GM19468 (cell line): ENCODE measurements around the gene TMX1.
"Not testable (repeated sequence)": the region's sequence is repeated elsewhere in the genome, so short reads cannot be mapped to it uniquely, and the experiment has no call there.

Experiments
- ATAC-seq: cut with Tn5 transposase; IDR thresholded peaks from one replicate; pipeline ENCODE4 v1.9.1; 2021; ENCODE audit warnings: mild to moderate bottlenecking, moderate library complexity, moderate number of reproducible peaks; ENCODE audit not compliant: unreplicated experiment; ENCODE audit errors: extremely low read depth

TMX1 gene, protein sequence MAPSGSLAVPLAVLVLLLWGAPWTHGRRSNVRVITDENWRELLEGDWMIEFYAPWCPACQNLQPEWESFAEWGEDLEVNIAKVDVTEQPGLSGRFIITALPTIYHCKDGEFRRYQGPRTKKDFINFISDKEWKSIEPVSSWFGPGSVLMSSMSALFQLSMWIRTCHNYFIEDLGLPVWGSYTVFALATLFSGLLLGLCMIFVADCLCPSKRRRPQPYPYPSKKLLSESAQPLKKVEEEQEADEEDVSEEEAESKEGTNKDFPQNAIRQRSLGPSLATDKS

DNA sequence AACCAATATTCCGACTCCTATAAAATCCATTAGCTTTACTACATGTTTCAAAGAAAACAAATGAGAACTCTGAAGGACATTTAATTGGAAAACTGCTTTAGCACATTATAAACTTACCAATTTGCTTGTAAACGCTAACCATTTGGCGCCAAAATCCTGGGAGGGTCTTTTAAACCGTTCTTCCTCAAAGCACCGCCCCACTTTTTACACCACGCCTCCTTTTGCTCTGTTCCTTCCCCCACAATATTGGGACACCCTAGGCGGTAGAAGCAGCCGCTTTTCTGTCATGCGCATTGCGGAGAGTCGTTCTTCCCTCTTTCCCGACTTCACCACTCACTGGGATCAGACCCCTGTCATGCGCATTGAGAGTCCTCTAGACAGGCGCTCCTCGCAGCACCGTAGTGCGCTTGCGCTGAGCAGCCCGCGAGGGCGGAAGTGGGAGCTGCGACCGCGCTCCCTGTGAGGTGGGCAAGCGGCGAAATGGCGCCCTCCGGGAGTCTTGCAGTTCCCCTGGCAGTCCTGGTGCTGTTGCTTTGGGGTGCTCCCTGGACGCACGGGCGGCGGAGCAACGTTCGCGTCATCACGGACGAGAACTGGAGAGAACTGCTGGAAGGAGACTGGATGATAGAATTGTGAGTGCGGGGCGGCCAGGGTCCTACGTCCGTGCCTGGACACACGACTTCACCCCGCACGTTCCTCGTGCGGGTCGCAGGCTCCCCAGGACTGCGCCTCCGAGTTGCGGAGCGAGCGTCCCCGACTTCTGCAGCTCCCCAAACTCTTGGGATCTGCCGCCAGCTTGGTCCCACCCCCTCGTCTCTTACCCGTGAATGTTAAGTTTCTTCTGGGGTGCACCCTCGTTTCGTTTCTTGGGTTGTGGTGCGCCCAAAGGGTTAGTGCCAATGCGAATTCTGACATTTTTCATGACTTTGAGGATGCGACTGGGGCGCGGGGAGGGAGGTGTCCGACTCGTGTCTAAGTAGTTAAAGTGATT lies at the start of gene TMX1:
TMX1 (plus strand) TSS at position 435 of the 991 bp plus-strand sequence; CDS start at position 481, 46 bp downstream.
- peak; percentile 94 for ATAC-seq

DNA sequence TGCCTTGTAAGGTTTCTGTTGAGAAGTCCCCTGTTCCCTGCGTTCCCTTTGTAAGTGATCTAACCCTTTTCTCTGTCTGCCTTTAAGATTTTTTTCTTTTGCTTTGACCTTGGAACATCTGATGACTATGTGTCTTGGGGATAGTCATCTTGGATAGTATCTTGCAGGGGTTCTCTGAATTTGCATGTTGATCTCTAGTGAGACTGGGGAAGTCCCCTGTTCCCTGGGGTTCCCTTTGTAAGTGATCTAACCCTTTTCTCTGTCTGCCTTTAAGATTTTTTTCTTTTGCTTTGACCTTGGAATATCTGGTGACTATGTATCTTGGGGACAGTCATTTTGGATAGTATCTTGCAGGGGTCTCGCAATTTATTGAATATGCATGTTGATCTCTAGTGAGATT lies 38.2 kb upstream of the TMX1 start:
- ATAC-seq: no peak

DNA sequence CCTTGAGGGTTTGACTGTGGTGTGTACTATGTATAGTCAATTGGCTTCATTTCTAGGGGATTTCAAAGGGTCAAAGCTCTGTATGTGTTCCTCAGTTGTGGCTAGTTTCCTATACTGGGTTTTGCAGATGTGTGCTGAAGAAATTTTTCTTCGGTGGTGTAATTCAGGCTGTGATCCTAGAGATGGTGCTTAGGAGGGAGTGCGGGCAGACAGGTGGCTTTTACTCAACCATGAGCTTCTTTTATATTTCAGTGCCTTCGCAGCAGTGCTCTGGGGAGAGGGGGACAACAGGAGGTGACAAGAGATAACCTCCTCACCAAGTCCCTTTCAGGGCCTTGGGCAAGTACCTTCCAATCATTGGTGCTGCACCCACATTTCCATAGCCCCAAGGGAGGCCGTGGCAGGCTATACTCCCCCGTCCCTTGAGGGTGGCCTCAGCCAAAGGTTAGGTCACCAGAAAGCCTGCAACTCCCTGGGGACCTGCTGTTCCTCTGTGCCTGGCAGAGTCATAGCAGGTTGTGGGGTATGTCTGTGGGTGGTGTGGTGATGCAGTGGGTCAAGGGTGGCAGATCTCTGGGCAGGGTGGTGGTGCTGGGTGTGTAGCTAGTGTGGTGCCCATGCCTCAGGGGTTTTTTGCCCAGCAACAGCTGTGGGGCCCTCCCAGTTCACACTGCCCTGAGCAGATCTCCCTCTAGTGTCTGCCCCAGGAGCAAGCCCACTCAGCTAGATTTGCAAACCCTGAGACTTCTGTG lies 37.0 kb upstream of the TMX1 start:
- peak; percentile 40 for ATAC-seq

DNA sequence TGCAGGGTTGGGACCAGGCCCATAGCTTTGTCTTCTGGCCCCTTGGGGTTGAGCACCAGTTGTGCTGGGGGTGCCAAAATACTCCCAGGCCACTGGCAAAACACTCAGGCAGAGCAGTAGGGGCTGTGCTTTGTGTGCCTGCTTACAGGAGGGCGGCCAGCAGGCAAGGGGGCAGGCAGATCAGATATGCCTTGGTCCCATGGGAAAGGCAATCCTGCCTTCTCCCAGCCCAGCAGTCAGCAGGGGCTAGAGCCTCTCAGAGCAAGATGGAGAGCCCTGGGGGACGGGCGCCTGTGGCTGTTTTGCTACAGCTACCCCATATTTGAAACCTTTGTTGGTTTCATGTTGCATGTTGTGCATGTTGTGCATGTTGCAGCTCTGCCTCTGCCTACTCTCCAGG lies 36.2 kb upstream of the TMX1 start:
- no peak for ATAC-seq

DNA sequence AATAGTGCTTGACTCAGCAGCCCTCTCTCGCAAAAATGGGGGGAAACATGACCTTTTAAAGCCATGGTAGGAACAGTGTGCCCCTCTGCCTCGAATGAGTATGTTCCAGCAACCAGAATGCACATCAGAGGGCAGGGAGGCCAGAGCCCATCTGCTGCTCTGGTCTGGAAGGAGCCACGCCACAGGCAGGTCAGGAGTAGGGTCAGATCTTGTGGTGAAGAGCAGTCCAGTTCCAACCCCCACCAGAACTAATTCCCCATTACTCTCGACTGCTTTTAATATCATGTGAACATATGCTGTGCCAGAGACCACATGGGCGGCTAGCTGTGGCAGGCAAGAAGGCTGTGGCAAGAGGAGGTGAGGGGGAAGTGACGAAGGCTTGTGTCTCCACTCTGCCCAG lies 34.6 kb upstream of the TMX1 start:
- no peak for ATAC-seq

DNA sequence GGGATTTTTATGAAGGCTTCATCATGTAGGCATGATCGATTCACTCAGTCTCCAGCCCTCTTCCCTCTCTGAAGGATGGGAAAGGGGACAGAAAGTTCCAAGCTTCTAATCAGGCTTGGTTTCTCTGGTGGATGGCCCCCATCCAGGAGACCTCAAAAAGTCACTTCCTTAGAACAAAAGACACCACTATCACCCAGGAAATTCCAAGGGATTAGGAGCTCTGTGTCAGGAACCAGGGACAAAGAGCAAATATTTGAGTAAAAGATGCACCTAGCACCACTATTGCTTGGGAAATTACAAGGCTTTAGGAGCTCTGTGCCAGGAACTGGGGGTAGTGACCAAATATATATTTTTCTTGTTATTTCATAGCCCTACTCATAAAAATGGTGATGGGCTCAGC lies 33.6 kb upstream of the TMX1 start:
- ATAC-seq: no peak

DNA sequence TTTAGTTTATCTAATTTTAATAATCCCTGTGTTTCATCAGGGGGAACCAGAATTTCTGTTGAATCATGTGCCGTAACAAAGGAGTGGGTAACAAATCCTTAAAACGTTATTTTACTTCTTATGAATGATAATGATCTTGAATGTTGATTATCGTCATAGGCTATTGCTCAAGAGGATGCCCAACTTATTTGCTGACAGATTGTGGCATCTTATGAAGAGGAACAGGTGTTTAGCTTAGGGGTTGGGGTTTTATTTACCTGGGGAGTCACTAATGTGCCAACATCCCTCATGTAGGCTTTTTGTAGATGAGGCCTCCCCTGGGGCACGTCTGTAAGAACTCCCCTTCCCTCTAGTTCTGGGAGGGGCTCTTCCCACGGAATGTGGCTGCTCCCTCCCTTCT lies 32.4 kb upstream of the TMX1 start:
- ATAC-seq: no peak

DNA sequence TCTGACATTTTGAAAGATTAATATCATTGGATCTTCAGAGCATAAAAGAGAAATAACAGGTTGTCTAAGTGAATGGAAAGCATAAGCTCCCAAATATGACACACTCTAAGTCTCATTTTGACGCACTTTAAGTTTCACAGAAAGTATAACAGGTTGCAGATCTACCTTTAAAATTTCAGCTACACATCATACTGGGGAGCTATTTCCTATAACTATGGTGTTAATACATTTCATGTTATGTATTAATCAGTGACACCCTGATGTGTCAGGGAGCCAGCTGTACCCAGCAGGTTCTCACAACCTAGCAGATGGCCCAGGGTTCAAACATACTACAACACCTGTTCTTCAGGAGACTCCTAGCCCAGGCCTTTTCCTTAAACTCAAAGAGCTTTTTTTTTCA lies 31.1 kb upstream of the TMX1 start:
- ATAC-seq: no peak

DNA sequence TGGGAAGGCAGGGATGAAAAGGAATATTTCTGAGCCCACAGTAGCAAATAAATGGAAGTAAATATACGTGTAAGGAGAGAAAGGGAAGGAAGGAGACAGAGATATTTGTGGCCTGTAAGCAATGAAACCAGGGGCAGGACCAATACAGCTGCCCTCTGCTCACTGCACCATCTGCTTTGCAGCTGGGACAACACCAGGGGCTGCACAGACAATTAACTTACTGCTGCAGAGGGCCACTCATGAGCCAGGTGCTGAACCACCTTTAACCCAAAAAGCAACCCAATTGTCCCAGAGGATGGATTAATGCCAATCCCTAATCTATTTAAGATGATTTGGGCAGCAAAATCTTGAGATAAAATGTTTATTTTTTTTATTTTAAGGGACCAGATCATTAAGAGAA lies 30.6 kb upstream of the TMX1 start:
- no peak for ATAC-seq

DNA sequence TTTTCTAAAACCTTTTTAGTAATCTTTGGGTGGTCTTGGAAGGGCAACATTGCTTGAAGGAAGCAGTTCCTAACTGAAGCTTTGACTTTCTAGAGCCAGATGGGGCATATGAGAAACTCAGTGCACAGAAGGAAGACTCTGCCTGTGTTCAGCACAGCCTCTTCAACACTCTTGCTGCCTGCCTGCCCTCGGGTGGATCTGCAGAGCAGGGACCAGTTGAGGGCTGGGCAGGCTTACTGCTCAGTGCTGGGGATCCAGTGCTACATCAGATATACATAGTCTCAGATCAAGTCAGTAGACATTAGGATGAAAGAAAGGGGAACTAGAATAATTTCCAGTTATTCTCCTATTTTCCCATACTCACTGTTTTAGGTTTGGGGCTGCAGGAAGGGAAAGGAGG lies 29.5 kb upstream of the TMX1 start:
- no peak for ATAC-seq

DNA sequence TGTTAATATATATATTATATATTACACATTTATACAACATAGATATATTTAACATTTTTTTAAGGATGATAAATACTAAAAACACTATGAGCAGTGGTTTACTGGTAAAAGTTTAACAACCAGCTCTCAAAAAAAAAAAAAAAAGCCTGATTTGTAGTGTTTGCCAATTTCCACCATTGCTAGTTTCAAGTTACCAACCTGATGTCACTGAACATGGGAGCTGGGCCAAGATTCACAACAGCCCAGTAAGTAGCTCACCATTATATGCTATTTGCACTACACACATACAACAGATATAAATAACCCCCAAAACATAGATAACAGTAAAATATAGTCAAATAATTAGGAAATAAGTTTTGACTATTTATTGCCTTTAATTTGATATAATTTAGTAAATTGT lies 28.9 kb upstream of the TMX1 start:
- no peak for ATAC-seq

DNA sequence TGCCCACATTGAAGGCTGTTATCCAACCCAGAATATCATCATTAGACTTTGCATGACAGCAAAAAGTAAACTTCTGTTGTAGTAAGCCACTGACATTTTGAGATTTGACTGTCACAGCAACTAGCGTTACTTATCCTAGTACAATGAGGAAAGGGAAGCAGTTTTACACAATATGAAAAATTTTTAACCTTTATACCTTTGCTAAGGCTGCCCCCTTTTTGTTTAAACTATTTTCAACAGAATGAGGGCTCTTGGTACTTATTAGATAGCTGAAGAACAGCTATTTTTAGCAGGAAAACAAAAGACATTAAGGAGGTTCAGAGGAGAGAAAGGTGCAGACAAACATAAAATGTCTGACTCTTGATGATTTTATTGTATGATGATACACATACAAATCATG lies 23.4 kb upstream of the TMX1 start:
- ATAC-seq: no peak

DNA sequence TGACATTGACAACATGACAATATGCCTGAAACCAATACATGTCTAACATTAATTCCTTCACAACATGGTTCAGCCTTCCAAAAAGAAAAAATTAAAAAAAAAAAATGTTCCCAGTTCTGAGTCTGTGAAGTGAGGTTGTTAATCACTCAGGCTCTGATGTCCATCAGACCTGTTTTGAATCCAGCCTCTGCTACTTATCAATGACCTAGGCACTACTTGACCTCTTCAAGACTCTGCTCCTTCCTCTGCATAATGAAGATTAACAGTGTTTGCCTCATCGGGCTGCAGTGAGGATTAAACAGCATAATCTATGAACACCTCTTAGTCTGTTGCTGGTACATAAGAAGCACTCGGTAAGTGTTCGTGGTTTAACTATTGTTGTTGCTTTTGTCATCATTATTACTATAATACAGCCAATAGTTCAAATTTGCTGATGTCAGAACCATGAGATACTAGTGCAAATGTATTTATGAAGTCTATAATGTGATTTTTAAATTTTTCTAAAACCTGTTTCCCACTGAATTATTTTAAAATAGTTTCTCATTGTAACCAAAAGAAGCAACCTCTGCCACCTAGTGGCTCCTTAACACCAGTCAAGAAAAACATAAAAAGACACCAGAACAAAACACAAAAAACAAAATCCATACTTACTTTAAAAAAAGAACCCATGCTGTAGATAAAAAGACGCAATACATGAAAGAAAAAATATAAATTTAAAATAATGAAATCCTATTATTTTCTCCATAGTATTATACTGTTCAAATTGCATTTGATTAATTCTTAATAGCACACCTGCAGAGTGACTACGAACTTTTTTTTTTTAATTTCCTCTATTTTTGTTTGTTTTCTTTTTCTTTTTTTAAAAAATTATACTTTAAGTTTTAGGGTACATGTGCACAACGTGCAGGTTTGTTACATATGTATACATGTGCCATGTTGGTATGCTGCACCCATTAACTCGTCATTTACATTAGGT lies 20.3 kb upstream of the TMX1 start:
- ATAC-seq: no peak

DNA sequence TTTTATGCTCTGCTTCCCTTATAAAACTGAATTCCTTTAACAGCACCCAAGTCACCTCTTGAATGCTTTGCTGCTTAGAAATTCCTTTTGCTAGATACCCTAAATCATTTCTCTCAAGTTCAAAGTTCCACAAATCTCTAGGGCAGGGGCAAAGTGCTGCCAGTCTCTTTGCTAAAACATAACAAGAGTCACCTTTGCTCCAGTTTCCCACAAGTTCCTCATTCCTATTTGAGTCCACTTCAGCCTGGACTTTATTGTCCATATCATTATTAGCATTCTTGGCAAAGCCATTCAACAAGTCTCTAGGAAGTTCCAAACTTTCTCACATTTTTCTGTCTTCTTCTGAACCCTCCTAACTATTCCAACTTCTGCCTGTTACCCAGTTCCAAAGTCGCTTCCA lies 16.6 kb upstream of the TMX1 start:
- not testable (repeated sequence) for ATAC-seq

DNA sequence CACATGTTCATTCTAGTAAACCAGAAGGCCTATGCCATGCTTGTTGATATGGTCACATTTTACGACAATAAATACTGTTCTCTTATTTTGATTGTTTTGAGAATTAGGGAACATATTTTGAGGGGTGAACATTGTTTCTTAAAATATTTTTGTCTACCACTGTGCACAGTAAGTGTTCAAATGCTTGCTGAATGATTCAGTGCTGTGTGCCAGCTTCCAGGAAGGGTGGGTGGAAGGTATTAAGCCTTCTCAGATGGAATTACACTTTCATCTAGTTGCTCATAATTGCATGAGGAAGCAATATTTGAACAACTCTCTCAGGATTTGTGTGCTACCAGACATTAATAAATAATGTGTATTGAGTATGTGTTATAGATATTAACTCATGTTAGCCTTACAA lies 15.5 kb upstream of the TMX1 start:
- ATAC-seq: no peak

DNA sequence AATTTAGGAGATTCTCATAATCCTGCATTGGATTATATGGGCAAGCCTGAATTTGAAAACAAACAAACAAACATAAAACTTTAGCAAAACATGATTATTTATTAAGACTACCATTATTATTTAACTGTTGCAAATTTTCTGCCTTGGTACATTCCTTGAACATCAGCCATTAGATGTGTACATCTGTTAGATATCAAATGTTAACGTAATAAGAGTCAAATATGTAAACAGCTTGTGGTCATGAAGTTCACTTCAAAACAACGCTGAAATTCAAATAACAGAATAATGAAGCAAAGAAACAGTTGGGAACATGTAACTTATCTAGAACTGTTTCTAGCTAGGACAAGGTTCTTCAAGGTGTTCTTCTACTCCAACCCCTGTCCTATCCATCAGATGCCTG lies 14.3 kb upstream of the TMX1 start:
- no peak for ATAC-seq

DNA sequence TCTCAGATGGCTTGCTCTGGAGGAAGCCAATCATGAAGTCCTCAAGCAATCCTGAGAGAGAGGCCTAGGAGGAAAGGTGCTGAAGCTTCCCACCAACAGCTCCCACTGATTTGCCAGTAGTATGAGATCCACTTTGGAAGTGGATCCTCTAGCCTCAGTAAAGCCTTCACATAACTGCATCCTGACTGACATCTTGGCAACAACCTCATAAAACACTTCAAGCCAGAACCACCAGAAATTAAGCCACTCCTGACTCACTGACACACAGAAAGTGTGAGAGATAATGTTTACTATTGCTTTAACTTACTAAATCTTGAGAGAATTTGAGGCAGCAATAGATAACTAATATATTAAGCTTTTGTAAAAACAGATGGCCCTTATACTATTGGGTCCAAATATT lies 11.7 kb upstream of the TMX1 start:
- no peak for ATAC-seq

DNA sequence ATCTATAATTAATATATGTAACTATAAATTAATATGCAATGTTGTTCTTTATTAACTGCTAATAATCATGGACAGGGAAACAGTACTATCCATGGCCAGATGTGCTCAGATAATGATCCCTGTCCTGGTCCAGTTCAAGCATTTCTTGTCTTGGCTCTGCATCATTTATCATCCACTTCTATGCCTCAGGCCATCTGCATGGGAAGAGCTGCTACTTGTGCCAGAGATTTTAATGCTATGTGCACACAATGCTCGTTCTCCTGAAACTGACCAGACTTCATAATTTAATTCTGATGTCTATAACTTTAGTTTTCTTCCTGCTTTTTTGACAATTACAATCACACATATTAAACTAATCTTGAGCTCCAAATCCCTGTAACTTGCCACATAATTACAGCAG lies 11.2 kb upstream of the TMX1 start:
- no peak for ATAC-seq

DNA sequence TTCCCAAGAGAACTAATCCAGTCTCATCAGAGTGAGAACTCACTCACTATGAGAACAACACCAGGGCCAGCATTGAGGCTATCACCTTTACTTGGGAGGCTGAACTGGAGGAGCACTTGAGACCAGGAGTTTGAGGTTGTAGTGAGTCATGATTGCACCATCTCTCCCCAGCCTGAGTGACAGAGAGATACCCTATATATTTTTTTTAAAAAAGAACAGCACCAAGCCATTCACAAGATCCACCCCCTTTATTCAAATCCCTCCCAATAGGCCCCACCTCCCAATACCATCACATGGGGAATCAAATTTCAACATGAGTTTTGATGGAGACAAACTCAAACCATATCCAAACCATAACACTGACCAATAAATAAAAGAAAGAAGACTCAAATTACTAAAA lies 3.7 kb upstream of the TMX1 start:
- ATAC-seq: no peak
